ENCODE measurements around the gene DGKG. TPM values are rescaled to one million over a fixed set of nuclear protein-coding genes. Genes with fewer than 3 reads are reported as not detected.

Gene DGKG
- total RNA-seq, 1 experiment from 2014 or later, result 45.2 TPM

- ChIA-PET CTCF (no interaction called here), POLR2A (ENCODE audit: low non-redundant PET) (no interaction called here)
- TF ChIP-seq CTCF (conservative IDR thresholded peaks at IDR 0.05; ENCODE audit: low read depth, low read length), result no peak
- TF ChIP-seq EZH2 (IDR thresholded peaks at IDR 0.05; ENCODE audit: borderline replicate concordance, low read depth, low read length, poor library complexity, severe bottlenecking), result no peak
- no TSS peak for BruUV-seq (replicated peaks)
- DNase-seq (ENCODE audit: low spot score), result no peak
- H3K4me3 ChIP-seq (ENCODE audit: low read depth, low read length, poor library complexity, severe bottlenecking), result no peak overlapping the region
- no peaks in the 10 kb centered on the region for H3K9me3 ChIP-seq (ENCODE audit: low read depth, low read length, poor library complexity, severe bottlenecking)
- no peak overlapping the region for H3K27ac ChIP-seq (ENCODE audit: low read depth, low read length, poor library complexity, severe bottlenecking)
- H3K4me1 ChIP-seq (ENCODE audit: insufficient read depth, low read length, poor library complexity, severe bottlenecking), result peaks cover 86% of the 10 kb centered on the region
- peaks cover 4% of the 10 kb centered on the region for H3K36me3 ChIP-seq (ENCODE audit: insufficient read depth, low read length, poor library complexity, severe bottlenecking)
- intact Hi-C loops (cut with micrococcal nuclease; ENCODE audit: unreplicated experiment), result loop anchor here (10.0 kb wide), 1 partner anchor 462 kb away; the partner anchor contains the start of gene TBCCD1
- H3K27me3 ChIP-seq (replicated peaks; ENCODE audit: insufficient read depth, low read depth, low read length, poor library complexity), result no peaks in the 10 kb centered on the region
These were observed 259.3 kb downstream of the DGKG start for GRCh38 chr3:186102687-186103086.

- BruUV-seq (replicated peaks), result no TSS peak
- CTCF ChIA-PET, result no interaction called here
- TF ChIP-seq EZH2 (IDR thresholded peaks at IDR 0.05; ENCODE audit: borderline replicate concordance, low read depth, low read length, poor library complexity, severe bottlenecking) (no peak), CTCF (conservative IDR thresholded peaks at IDR 0.05; ENCODE audit: low read depth, low read length) (no peak)
- Histone ChIP-seq H3K27me3 (replicated peaks; ENCODE audit: insufficient read depth, low read depth, low read length, poor library complexity) (no peaks in the 10 kb centered on the region), H3K9me3 (ENCODE audit: low read depth, low read length, poor library complexity, severe bottlenecking) (no peaks in the 10 kb centered on the region), H3K36me3 (ENCODE audit: insufficient read depth, low read length, poor library complexity, severe bottlenecking) (peaks cover 4% of the 10 kb centered on the region), H3K27ac (ENCODE audit: low read depth, low read length, poor library complexity, severe bottlenecking) (peak overlapping the region; percentile 60), H3K4me1 (ENCODE audit: insufficient read depth, low read length, poor library complexity, severe bottlenecking) (peaks cover 85% of the 10 kb centered on the region), H3K4me3 (ENCODE audit: low read depth, low read length, poor library complexity, severe bottlenecking) (no peak overlapping the region)
- intact Hi-C loops (cut with micrococcal nuclease; ENCODE audit: unreplicated experiment), result loop anchor here (10.0 kb wide), 1 partner anchor 464 kb away; the partner anchor contains the start of gene TBCCD1
- POLR2A ChIA-PET (ENCODE audit: low non-redundant PET), result no interaction called here
- peak; percentile 45 for DNase-seq (ENCODE audit: low spot score)
These were observed 261.6 kb downstream of the DGKG start for GRCh38 chr3:186100398-186100797.

- no TSS peak for BruUV-seq (replicated peaks)
- peak overlapping the region; percentile 38 for H3K4me3 ChIP-seq (ENCODE audit: low read depth, low read length, poor library complexity, severe bottlenecking)
- no peaks in the 10 kb centered on the region for H3K27me3 ChIP-seq (replicated peaks; ENCODE audit: insufficient read depth, low read depth, low read length, poor library complexity)
- TF ChIP-seq EZH2 (IDR thresholded peaks at IDR 0.05; ENCODE audit: borderline replicate concordance, low read depth, low read length, poor library complexity, severe bottlenecking) (no peak), CTCF (conservative IDR thresholded peaks at IDR 0.05; ENCODE audit: low read depth, low read length) (no peak)
- POLR2A ChIA-PET (ENCODE audit: low non-redundant PET), result interaction anchor here (0.7 kb wide), 1 partner anchor 77 kb away, joined by 5 read pairs; no protein-coding TSS in a partner anchor
- intact Hi-C loops (cut with micrococcal nuclease; ENCODE audit: unreplicated experiment), result loop anchor here (2.0 kb wide), 1 partner anchor 78 kb away; no protein-coding TSS in a partner anchor
- peaks cover 7% of the 10 kb centered on the region for H3K36me3 ChIP-seq (ENCODE audit: insufficient read depth, low read length, poor library complexity, severe bottlenecking)
- DNase-seq (ENCODE audit: low spot score), result peak; percentile 94
- peaks cover 79% of the 10 kb centered on the region for H3K4me1 ChIP-seq (ENCODE audit: insufficient read depth, low read length, poor library complexity, severe bottlenecking)
- peak overlapping the region; percentile 60 for H3K27ac ChIP-seq (ENCODE audit: low read depth, low read length, poor library complexity, severe bottlenecking)
- H3K9me3 ChIP-seq (ENCODE audit: low read depth, low read length, poor library complexity, severe bottlenecking), result no peaks in the 10 kb centered on the region
- CTCF ChIA-PET, result interaction anchor here (0.6 to 1.1 kb wide), 3 partner anchors 96 to 441 kb away, joined by 3 to 5 read pairs (median 3); no protein-coding TSS in a partner anchor
These were observed 262.9 kb downstream of the DGKG start for GRCh38 chr3:186099178-186099577.

Measured in A673 (cell line).